Measurements from ENCODE around the gene ULK4.
"Not testable (repeated sequence)": the region's sequence is repeated elsewhere in the genome, so short reads cannot be mapped to it uniquely, and the experiment has no call there.

The ULK4 gene

DNA sequence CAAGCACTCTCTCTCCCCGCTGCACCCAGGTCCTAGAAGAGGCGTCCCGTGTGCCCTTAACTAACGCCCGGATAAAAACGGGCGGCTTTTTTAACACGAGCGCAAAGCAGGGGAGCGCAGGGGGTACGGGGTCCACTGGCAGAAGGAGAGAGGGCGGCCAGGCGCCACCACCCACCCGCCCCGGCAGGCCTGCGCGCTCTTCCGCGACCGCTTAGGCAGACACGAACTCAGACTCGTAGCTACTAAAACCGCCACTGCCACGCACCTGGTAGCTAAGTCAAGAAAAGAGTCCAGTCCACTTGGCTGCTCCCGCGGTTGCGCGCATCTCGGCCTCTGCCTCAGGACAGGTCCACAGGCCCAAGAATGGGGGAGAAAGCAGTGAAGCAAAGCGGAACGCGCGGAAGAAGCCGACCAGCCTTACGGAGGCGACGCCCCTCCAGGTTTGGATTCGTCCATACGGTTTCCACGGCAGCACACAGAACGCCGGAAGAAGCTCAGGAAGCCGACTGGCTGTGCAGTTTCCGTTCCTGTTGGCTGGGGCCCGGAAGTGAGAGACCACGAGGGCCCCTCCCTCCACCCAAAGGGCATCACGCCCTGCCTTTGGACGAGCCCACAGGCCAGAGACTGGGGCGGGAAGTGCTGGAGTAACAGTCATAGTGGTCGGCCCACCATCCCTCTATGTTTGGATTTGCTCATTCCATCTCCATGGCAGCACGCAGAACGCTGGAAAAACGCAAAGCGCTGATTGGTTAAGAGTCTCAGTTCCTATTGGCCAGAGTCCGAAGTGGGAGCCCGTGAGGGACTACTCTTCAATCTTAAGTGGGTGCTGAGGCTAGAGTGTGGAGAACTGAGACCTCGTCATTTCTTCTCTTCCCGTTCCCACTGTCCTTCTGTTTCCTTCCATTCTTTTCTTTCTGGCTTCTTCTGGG lies at the start of gene ULK4:
TSS of gene ULK4 (minus strand) at position 353 of the 929 bp plus-strand sequence. CDS start 7,344 bp downstream, outside the sequence.
- peak; percentile 99 for DNase-seq

DNA sequence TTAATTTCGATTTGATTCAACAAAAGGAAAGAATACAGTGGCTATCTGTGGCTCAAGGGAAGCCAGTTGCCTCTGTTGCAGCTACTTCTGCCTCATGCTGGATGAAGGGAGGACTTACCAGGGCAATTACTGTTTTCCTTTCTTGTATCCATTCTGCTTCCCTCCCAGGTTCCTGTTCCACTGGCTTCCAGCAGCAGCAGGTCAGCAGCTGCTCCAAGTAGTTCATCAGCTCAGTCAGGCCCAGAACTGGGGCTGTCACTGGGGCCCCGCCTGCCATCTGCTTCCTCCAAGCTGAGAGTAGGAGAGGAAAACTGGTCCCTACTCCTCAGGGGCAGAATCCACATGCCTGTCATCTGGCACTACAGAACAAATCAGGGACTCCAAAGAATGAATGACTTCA lies 48.6 kb upstream of the ULK4 start:
- DNase-seq, result peak; percentile 83

DNA sequence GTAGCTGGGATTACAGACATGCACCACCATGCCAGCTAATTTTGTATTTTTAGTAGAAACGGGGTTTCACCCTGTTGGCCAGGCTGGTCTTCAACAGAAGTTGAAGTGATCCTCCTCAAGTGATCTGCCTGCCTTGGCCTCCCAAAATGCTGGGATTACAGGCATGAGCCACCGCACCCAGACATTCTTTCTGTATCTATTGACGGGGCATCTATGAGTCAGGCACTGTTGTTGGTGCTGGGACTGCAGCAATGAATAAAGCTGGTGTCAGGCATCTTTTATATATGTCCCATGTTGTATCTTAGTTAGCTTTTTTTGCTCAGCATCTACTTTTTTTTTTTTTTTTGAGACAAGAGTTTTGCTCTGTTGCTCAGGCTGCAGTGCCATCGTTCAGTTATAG lies 47.6 kb upstream of the ULK4 start:
- no peak for DNase-seq

DNA sequence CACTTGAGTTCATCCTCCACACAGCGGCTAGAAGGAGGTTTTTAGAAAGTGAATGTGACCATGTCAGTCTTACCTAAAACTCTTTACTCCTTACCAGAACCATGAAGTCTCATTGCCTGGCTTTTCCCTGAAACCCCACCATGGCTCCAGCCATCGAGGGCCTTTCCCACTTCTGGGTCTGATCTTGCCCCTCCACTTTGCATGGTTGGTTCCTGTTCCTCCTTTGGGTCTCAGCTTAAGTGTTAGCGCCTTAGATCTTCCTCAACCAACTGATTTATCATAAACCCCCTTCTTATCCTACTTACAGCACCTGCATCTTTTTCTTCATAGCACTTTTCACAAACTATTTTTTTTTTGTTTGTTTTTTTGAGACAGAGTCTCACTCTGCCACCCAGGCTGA lies 45.9 kb upstream of the ULK4 start:
- DNase-seq, result no peak

DNA sequence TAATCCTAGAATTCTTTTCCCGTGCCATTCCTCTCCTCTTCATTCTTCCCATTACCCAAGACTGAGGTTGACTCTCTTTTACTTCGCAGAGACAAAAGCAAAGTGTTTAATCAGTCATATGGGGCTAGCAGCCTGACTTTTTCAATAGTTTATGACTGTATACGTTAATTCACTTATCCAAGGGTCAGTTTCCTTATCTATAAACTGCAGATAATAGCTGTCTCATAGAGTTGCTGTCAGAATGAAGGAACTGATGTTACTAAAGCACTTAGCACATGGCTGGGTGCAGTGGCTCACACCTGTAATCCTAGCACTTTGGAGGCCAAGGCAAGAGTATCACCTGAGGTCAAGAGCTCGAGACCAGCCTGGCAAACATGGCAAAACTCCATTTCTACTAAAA lies 43.5 kb upstream of the ULK4 start:
- no peak for DNase-seq

DNA sequence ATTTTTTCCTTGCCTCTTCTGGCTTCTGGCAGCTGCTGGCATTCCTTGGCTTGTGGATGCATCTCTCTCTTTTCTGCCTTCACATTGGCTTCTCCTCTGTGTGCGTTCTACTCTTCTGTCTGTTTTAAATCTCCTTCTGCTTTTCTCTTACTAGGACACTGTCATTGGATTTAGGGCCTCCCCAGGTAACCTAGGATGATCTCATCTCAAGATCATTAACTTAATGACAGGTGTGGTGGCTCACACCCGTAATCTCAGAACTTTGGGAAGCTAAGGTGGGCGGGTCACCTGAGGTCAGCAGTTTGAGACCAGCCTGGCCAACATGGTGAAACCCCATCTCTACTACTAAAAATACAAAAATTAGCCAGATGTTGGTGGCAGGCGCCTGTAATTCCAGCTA lies 40.9 kb upstream of the ULK4 start:
- DNase-seq, result no peak

DNA sequence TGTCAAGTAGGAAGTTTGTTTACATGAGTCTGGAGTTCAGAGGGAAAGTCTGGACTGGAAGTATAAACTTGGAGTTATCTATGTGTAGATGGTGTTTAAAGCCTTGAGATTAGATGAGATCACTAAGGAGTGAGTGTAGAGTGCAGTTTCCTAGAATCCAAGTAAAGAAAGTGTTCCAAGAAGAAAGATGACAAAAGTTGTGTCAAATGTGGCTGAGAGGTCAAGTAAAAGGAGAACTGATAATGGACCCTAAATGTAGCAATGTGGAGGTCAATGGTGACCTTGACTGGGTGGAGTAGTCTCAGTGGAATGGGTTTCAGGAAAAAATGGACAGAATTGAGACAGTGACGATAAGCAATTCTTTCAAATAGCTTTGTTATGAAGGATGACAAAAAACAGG lies 39.9 kb upstream of the ULK4 start:
- no peak for DNase-seq

DNA sequence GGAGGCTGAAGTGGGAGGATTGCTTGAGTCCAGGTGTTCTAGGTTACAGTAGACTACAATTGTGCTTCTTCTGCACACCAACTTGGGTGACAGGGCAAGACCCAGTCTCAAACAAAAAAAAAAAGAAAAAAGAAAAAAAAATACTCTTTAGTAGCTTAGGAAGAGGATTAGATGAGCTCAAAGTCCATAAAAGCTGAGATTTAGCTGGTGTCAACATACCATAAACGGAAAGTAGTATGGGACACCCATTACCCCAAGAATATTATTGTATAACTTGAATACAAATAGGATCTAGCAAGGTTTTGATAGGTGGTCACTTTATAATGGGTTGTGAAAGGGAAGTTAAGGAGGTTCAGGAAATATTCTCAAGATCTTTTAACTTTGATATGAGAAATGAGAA lies 38.0 kb upstream of the ULK4 start:
- no peak for DNase-seq

DNA sequence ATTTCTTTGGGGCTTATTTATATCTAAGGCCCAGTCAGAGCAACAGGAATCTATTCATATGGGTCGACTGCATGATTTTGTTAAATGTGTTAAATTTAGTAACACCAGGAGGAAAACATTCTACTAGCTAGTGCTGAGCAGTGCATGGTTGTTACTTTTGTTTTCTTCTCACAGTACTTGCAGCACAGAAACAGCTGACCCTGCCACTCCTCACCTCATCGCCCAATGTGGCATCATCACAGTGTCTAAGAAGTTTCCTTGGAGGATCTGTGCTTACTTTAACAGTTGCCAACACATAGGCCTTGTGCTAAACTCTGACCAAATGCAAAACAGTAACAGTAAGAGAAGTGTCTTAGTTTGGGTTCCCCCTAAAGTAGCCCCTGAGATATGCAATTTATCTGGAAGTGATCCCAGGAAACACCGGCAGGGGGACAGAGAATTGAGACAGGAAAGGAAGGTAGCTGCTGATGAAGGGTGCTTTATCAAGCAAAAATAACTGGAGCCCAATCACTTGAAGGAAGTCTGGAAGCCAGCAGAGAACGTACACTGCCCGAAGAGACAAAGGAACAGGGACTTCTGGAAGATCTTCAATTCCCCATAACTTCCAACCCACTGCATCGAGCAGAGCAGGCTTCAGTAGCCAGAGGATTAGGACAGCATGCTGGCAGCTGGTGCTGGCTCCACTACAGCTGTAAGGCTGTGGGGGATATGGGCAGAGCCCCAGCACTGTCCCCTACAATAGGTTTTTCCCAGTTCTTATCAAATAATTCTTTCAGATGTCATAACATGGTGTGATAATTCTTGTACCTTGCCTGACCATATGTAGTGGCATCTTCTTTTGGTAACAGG lies 36.0 kb upstream of the ULK4 start:
- DNase-seq, result peak; percentile 73

DNA sequence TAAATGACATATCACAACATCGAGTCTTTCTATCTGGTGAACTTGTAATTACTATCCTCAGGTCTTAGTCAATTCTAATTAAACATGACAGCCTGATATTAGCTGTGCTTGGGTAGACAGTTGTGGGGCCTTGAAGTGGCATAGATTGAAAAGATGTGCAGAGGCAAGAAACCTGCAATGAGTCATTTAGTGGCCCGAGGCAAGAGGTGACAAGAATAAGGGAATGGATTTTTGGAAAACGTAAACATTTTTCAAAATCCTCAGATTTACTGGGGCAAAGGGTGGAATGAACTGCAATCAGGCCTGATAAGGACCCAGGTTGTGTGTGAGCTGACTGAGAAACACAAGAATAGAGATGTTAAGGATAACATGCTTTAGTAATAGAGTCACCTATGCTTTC lies 29.5 kb upstream of the ULK4 start:
- DNase-seq, result peak; percentile 79

DNA sequence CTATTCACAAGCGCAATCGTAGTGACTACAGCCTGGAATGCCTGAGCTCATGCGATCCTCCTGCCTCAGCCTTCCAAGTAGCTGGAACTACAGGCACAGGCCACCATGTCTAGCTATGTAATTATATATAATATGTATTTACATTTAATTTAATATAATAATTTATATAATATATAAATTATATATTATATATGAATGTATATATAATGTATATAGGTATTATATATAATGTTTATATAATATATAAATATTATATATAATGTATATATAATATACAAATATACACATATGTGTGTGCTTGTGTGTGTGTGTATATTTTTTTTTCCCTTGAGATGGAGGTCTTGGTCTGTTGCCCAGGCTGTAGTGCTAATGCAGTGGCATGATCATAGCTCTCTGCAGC lies 27.6 kb upstream of the ULK4 start:
- DNase-seq, result no peak

DNA sequence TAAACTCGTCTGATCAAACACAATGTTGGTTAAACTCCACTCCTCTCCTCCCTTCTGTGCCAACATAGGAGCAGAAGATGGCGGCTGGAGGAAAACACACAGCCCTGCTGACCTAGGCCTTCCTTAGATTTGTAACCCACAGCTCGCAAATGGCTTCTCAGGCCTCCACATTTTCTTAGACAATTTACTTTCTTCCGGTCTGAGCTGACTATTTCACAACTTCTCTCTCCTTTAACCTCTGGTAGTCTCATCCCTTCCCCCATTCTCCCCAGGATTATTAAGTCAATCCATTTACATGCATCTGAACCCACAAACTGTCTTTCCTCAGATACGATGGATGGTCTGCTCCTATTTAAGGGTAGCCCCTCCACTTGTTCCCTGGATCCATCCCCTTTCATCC lies 25.7 kb upstream of the ULK4 start:
- DNase-seq, result no peak

DNA sequence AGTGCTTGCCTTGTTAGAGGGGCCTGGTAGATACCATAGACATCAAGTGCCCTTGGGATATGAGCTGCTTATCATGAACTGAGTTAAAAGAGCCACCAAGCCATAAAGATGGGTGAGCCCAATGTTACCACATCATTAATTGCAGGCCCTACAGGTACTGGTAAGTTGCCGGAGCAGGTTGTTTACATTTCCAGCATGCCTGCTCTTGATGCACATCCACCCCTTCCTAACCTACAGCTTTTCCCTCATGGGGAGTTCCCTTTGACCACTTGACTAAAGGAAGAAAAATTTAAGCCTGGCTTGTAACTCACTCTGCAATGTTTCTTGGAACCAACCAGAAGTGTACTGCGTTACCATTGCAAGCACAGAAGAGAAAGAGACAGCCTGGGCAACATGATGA lies 24.7 kb upstream of the ULK4 start:
- DNase-seq, result no peak

DNA sequence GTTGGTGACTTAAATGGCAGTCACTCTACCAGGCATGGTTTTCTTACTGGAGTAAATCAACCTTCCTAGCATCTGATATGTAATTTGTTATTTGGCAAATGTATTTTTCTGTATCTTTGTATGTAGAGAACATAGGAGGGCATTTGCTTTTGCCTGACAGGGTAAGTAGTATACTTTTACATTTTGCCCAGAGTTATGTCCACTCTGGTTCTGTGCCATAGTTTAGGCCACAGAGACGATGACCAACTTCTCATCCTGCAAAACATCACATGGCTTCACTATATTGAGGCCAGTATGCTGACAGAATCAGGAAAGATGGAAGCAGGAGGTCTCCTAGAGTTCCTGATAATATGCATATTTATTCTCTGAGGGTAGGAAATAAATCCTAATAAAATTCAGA lies 23.1 kb upstream of the ULK4 start:
- no peak for DNase-seq

DNA sequence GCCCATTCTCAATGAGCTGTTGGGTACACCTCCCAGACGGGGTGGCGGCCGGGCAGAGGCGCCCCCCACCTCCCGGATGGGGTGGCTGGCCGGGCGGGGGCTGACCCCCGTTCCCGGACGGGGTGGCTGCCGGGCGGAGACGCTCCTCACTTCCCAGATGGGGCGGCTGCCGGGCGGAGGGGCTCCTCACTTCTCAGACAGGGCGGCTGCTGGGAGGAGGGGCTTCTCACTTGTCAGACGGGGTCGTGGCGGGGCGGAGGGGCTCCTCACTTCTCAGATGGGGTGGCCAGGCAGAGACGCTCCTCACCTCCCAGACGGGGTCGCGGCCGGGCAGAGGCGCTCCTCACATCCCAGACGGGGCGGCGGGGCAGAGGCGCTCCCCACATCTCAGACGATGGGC lies 21.2 kb upstream of the ULK4 start:
- DNase-seq, result not testable (repeated sequence)

DNA sequence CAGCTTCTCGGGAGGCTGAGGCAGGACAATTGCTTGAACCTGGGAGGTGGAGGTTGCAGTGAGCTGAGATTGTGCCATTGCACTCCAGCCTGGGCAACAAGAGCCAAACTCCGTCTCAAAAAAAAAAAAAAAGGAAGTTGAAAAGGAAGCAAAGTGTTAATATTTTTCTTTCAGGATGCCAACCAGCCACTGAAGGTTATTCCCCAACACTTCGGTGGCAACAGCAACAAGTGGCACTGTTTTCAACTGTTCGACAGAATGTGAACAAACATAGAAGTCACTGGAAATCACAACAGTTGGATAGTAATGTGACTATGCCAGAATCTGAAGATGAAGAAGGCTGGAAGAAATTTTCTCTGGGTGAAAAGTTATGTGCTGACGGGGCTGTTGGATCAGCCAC lies 15.5 kb upstream of the ULK4 start:
- not testable (repeated sequence) for DNase-seq

DNA sequence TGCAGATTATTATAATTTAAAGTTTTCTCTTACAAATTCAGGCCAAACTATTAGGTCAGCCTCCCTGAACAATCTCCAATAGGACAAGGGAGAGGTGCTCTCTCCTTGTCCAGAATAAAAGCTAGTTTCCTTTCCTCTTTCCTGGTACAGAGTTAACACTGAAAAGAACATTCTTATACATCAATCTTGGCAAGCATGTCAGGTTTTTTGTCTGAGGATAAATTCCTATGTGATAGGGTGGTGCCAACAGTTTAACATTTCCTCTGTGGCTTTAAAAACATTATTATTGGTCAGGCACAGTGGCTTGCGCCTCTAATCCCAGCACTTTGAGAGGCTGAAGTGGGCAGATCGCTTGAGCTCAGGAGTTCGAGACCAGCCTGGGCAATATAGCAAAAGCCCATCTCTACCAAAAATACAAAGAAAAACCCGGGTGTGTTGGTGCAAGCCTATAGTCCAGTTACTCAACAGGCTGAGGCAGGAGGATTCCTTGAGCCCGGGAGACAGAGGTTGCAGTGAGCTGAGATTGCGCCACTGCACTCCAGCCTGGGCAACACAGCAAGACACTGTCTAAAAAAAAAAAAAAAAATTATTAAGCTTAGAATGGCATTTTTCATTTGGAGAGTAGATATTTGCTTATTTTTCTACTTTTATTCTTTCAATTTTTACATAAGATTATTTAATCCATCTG lies 13.7 kb upstream of the ULK4 start:
- no peak for DNase-seq

DNA sequence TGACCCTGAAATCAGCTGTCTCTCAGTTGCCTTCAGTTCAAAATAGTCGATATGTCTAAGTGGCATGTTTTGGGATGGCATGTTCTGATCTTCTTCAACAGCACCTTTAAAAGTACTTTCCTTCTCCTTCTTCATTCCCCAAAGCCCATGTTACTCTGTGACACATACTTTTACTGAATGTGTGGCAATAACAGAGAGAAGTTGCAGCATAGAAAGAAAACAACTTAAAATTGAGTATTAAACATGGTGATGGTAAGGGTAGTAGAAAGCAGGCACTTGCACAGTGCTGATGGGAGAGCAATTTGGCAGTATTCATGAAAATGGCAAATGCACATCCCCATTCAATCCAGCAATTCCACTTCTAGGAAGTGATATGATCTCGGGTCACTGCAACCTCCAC lies 12.3 kb upstream of the ULK4 start:
- no peak for DNase-seq

DNA sequence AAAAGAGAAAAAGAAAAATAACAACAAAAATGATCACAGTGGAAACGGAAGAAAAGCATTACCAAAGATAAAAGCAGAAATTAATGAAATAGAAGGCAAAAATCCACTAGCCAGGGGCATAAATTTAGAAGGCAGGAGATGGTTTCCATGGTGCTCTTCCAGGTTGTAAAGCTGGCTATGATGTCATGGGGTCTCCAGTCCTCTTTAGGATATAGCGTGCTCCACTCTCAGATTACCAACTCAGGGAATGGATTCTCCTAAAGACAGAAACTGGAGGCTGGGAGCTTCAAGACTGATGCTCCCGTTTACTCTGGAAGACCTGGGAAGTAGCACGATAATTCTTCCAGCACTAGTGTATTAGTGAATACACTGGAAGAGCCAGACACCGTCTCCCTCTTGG lies 10.9 kb upstream of the ULK4 start:
- DNase-seq, result no peak

DNA sequence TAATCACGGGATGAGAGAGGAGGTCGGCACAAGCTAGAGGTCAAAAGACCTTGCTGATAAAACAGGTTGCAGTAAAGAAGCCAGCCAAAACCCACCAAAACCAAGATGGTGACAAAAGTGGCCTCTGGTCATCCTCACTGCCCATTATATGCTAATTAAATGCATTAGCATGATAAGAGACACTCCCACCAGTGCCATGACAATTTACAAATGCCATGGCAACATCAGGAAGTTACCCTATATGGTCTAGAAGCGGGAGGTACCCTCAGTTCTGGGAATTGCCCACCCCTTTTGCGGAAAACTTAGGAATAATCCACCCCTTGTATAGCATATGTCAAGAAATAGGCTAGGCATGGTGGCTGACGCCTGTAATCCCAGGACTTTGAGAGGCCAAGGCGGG lies 4.3 kb upstream of the ULK4 start:
- DNase-seq, result no peak

DNA sequence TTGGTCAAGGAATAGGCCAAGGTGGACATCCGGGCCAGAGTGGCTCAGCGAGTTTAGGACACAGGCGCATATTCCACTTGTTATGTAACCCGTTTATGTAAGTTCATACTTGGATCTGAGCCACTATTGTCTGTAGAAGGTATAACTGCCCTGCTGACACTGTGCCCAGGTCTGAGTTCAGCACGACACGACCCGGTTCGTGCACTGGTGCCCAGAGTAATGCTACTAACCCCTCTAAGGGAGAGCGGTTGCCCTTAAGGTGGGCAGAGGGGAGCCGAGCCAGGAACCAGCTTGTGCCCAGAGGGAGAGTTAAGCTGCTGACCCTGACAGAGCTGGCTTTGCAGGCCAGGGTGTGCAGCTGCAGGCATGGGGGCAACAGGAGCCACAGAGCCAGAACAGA lies 1.9 kb upstream of the ULK4 start:
- no peak for DNase-seq

DNA sequence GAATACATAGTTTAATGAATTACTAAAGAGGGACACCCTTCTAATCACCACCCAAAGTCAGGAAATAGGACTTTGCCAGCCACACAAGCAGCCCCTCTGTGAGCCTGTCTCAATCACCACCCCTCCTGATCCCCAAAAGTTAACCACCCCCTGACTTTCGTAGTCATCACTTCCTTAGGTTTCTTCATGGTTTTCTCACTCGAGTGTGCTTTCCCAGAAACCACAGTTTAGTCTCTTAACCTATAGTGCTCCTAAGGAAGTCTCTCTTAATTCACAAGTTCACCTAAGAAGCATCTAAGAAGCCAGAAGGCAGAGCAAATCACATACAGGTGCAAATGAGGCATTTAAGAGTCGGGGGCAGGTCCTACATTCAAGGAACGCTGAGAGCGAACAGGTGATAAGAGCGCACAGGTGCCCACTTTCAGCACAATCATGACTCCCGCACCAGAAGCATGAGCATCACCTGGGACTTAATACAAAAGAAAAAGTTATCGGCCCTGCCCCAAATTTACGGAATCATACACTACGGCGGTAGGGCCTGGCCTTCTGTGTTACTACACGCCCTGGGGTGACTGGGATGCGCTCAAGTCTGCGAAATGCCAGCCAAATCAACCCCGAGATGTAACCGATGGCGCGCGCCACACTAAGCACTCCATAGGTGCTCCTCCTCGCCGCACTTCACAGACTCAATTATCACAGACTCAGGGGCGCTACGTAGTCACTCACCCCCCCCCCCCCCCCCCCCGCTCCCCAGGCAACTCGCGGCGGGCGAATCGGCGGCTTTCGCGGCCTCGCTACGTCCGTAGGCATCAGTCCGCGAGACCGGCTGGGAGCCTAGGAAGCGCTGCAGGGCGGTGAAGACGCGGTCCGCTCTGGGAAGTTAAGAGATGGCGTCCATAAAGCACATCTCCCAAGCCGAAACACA lies 815 bp downstream of the ULK4 start:
- no peak for DNase-seq
